HepG2 (cell line): Measurements from ENCODE around the gene LCAT. TPM values are rescaled to one million over a fixed set of nuclear protein-coding genes. Genes with fewer than 3 reads are reported as not detected.

Source experiments
- ADNP ChIP-seq: sonication (generic); formaldehyde crosslinking; IDR thresholded peaks from 2 replicates; pipeline ENCODE4 v1.4.0; 2020; ENCODE audit warnings: missing genetic modification reagents
- GTF2F1 ChIP-seq: fragments of 150-350 bp; IDR thresholded peaks from 2 replicates; pipeline ENCODE4 v1.6.1; 2014; ENCODE audit warnings: low read length
- HDAC2 ChIP-seq: sonication (generic); formaldehyde crosslinking; IDR thresholded peaks from 2 replicates; pipeline ENCODE4 v1.4.0; 2020; ENCODE audit warnings: missing genetic modification reagents
- MIER2 ChIP-seq: IDR thresholded peaks from 2 replicates; pipeline ENCODE4 v1.6.1; 2016; ENCODE audit warnings: missing biosample characterization, missing genetic modification reagents
- MIER3 ChIP-seq: IDR thresholded peaks from 2 replicates; pipeline ENCODE4 v1.6.1; 2016; ENCODE audit warnings: missing compliant biosample characterization, borderline replicate concordance
- NRL ChIP-seq: sonication (generic); formaldehyde crosslinking; IDR thresholded peaks from 2 replicates; pipeline ENCODE4 v1.5.0; 2020; ENCODE audit warnings: missing genetic modification reagents, mild to moderate bottlenecking, moderate library complexity, borderline replicate concordance
- PITX1 ChIP-seq: sonication (generic); formaldehyde crosslinking; IDR thresholded peaks from 2 replicates; pipeline ENCODE4 v1.5.1; 2020; ENCODE audit warnings: mild to moderate bottlenecking, missing genetic modification reagents
- RXRB ChIP-seq: IDR thresholded peaks from 2 replicates; pipeline ENCODE4 v1.6.1; 2016; ENCODE audit warnings: borderline replicate concordance, missing genetic modification reagents, missing compliant biosample characterization
- SIN3A ChIP-seq: IDR thresholded peaks from 2 replicates; pipeline ENCODE4 v1.6.1; 2011; ENCODE audit warnings: low read depth, mild to moderate bottlenecking, control low read depth, low read length, borderline replicate concordance
- TCF7 ChIP-seq: sonication (generic); IDR thresholded peaks from 2 replicates; pipeline ENCODE4 v1.6.1; 2016; ENCODE audit warnings: antibody characterized with exemption, low read depth
- ZNF224 ChIP-seq: sonication (generic); formaldehyde crosslinking; IDR thresholded peaks from 2 replicates; pipeline ENCODE4 v1.5.0; 2020; ENCODE audit warnings: mild to moderate bottlenecking, missing genetic modification reagents
- ZNF430 ChIP-seq: sonication (generic); formaldehyde crosslinking; IDR thresholded peaks from 2 replicates; pipeline ENCODE4 v1.9.0; 2021; ENCODE audit warnings: mild to moderate bottlenecking, missing genetic modification reagents
- ZNF441 ChIP-seq: sonication (generic); formaldehyde crosslinking; IDR thresholded peaks from 2 replicates; pipeline ENCODE4 v1.7.0; 2021; ENCODE audit warnings: missing genetic modification reagents, borderline replicate concordance
- ZNF484 ChIP-seq: sonication (generic); formaldehyde crosslinking; IDR thresholded peaks from 2 replicates; pipeline ENCODE4 v1.5.1; 2020; ENCODE audit warnings: mild to moderate bottlenecking, low read depth, missing genetic modification reagents, borderline replicate concordance
- ZNF557 ChIP-seq: sonication (generic); formaldehyde crosslinking; IDR thresholded peaks from 2 replicates; pipeline ENCODE4 v1.4.0; 2020; ENCODE audit warnings: missing genetic modification reagents
- ZNF850 ChIP-seq: sonication (generic); formaldehyde crosslinking; conservative IDR thresholded peaks from 2 replicates; pipeline ENCODE4 v1.9.0; 2021; ENCODE audit warnings: mild to moderate bottlenecking, missing genetic modification reagents
- polyA plus RNA-seq, 8 experiments: library from polyadenylated mRNA; depleted of rRNA in 3 of 8; stranded (reverse) in 7 of 8; unstranded in 1 of 8; fragments of >200 nt; fragmentation: Illumina TruSeq in 4 of 8; extraction: Trizol in 4 of 8; gene quantifications; 2 replicates each; pipeline versions ENCODE4 v1.2.1 to v1.2.3, GENCODE V29; 2011 to 2016; ENCODE audit warnings: low read depth in 4 of 8, missing spikeins in 1 of 8, mixed read lengths in 1 of 8; ENCODE audit not compliant: insufficient read depth in 1 of 8
- total RNA-seq, 5 experiments: library from RNA; depleted of rRNA; stranded (reverse); fragments of >200 nt; fragmentation: Illumina TruSeq; extraction: Trizol; gene quantifications; 2 replicates each; pipeline ENCODE4 v1.2.3, GENCODE V29; 2016; ENCODE audit warnings: low read depth in 1 of 5
- TF ChIP-seq, protein P1 (sequence below): fragments of 450-650 bp; IDR thresholded peaks from 2 replicates; pipeline ENCODE4 v1.6.1; 2017; ENCODE audit warnings: mild to moderate bottlenecking
- TF ChIP-seq, protein P2 (sequence below): sonication (generic); formaldehyde crosslinking; IDR thresholded peaks from 2 replicates; pipeline ENCODE4 v1.4.0; 2020; ENCODE audit warnings: mild to moderate bottlenecking, missing genetic modification reagents
- TF ChIP-seq, protein P3 (sequence below): sonication (generic); formaldehyde crosslinking; IDR thresholded peaks from one replicate; pipeline ENCODE4 v1.5.1; 2020; ENCODE audit warnings: mild to moderate bottlenecking, missing genetic modification reagents; ENCODE audit errors: not compliant biosample characterization

LCAT gene
- total and polyA plus RNA-seq, 2 of the 13 experiments (the other 11 are each of a cell fraction or from before 2014, with no cell fraction given) = 36.1 to 38.9 TPM

DNA sequence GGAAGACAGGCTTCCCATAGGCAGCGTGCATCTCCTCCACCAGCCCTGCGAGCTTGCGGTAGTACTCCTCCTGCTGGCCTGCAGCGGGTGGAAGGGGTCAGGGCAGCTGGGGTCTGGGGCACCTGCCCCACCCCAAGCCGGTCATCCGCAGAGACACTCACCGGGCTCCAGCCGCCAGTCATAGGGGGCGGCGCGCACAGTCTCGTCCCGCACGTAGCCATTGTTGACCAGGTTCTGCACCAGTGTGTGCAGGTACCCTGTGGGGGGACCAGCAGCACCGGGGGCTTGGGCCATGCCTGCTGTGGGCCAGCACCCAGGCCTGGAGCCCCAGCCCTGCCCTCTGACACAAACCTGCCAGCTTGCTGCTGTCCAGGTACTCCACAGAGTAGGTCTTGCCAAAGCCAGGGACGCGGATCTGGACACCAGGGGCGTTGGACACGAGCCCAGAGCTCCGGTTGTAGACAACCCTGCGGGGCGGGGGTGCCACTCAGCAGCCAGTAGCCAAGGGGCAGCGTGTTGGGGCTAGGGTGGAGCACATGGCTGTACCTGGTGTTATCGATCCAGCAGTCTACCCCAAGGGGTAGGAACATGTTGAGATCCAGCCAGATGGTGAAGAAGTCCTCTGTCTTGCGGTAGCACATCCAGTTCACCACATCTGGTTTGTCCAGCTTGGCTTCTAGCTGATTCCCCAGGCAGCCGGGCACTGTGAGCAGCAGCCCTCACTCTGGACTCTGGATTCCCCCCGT lies 1.2 kb downstream of the LCAT start (continued):
- TF ChIP-seq, protein P1, sequence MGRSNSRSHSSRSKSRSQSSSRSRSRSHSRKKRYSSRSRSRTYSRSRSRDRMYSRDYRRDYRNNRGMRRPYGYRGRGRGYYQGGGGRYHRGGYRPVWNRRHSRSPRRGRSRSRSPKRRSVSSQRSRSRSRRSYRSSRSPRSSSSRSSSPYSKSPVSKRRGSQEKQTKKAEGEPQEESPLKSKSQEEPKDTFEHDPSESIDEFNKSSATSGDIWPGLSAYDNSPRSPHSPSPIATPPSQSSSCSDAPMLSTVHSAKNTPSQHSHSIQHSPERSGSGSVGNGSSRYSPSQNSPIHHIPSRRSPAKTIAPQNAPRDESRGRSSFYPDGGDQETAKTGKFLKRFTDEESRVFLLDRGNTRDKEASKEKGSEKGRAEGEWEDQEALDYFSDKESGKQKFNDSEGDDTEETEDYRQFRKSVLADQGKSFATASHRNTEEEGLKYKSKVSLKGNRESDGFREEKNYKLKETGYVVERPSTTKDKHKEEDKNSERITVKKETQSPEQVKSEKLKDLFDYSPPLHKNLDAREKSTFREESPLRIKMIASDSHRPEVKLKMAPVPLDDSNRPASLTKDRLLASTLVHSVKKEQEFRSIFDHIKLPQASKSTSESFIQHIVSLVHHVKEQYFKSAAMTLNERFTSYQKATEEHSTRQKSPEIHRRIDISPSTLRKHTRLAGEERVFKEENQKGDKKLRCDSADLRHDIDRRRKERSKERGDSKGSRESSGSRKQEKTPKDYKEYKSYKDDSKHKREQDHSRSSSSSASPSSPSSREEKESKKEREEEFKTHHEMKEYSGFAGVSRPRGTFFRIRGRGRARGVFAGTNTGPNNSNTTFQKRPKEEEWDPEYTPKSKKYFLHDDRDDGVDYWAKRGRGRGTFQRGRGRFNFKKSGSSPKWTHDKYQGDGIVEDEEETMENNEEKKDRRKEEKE = no peak
- TF ChIP-seq RXRB (CRISPR knock-in tag) = peak; percentile 65; the same call in 1 of the 2 replicates
- no peak; the same call in 1 of the 2 replicates for TF ChIP-seq HDAC2 (CRISPR knock-in tag)
- TF ChIP-seq ZNF484 (CRISPR knock-in tag) = 0 out of 2 replicates have a peak, but pooled peaks have one; percentile 55
- TF ChIP-seq ZNF441 (CRISPR knock-in tag) = no peak
- no peak for TF ChIP-seq ADNP (CRISPR knock-in tag)
- no peak for TF ChIP-seq TCF7
- TF ChIP-seq GTF2F1 = no peak
- TF ChIP-seq ZNF430 = no peak; the same call in none of the 2 replicates
- 0 out of 2 replicates have a peak, but pooled peaks have one; percentile 31 for TF ChIP-seq MIER3 (CRISPR knock-in tag)
- TF ChIP-seq ZNF557 = peak; percentile 17; the same call in 1 of the 2 replicates
- TF ChIP-seq PITX1 (CRISPR knock-in tag) = no peak
- TF ChIP-seq ZNF224 (CRISPR knock-in tag) = peak; percentile 87; the same call in 1 of the 2 replicates
- TF ChIP-seq SIN3A = no peak
- TF ChIP-seq, protein P2, sequence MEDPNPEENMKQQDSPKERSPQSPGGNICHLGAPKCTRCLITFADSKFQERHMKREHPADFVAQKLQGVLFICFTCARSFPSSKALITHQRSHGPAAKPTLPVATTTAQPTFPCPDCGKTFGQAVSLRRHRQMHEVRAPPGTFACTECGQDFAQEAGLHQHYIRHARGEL (CRISPR knock-in tag) = no peak
- TF ChIP-seq MIER2 = no peak
- TF ChIP-seq NRL (CRISPR knock-in tag) = no peak
- TF ChIP-seq ZNF850 (CRISPR knock-in tag) = no peak
- TF ChIP-seq, protein P3, sequence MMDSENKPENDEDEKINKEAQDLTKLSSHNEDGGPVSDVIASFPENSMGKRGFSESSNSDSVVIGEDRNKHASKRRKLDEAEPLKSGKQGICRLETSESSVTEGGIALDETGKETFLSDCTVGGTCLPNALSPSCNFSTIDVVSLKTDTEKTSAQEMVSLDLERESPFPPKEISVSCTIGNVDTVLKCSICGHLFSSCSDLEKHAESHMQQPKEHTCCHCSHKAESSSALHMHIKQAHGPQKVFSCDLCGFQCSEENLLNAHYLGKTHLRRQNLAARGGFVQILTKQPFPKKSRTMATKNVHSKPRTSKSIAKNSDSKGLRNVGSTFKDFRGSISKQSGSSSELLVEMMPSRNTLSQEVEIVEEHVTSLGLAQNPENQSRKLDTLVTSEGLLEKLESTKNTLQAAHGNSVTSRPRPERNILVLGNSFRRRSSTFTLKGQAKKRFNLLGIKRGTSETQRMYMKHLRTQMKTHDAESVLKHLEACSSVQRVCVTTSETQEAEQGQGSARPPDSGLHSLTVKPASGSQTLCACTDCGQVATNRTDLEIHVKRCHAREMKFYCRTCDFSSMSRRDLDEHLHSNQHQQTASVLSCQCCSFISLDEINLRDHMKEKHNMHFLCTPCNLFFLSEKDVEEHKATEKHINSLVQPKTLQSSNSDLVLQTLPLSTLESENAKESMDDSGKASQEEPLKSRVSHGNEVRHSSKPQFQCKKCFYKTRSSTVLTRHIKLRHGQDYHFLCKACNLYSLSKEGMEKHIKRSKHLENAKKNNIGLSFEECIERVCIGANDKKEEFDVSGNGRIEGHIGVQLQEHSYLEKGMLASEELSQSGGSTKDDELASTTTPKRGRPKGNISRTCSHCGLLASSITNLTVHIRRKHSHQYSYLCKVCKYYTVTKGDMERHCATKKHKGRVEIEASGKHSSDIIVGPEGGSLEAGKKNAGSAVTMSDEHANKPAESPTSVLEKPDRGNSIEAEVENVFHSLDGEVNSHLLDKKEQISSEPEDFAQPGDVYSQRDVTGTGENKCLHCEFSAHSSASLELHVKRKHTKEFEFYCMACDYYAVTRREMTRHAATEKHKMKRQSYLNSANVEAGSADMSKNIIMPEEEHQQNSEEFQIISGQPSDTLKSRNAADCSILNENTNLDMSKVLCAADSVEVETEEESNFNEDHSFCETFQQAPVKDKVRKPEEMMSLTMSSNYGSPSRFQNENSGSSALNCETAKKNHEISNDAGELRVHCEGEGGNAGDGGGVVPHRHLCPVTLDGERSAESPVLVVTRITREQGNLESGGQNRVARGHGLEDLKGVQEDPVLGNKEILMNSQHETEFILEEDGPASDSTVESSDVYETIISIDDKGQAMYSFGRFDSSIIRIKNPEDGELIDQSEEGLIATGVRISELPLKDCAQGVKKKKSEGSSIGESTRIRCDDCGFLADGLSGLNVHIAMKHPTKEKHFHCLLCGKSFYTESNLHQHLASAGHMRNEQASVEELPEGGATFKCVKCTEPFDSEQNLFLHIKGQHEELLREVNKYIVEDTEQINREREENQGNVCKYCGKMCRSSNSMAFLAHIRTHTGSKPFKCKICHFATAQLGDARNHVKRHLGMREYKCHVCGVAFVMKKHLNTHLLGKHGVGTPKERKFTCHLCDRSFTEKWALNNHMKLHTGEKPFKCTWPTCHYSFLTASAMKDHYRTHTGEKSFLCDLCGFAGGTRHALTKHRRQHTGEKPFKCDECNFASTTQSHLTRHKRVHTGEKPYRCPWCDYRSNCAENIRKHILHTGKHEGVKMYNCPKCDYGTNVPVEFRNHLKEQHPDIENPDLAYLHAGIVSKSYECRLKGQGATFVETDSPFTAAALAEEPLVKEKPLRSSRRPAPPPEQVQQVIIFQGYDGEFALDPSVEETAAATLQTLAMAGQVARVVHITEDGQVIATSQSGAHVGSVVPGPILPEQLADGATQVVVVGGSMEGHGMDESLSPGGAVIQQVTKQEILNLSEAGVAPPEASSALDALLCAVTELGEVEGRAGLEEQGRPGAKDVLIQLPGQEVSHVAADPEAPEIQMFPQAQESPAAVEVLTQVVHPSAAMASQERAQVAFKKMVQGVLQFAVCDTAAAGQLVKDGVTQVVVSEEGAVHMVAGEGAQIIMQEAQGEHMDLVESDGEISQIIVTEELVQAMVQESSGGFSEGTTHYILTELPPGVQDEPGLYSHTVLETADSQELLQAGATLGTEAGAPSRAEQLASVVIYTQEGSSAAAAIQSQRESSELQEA (CRISPR knock-in tag) = no peak
